GM12865 (cell line): ENCODE data around the gene MLLT10.
"Not testable (repeated sequence)": the region's sequence is repeated elsewhere in the genome, so short reads cannot be mapped to it uniquely, and the experiment has no call there.

Experiments
- DNase-seq: peaks from one replicate; pipeline ENCODE4 v3.0.0; 2010; ENCODE audit warnings: low read depth
- H3K4me3 ChIP-seq: 2 replicates; pipeline ENCODE4 v1.5.1; 2011; ENCODE audit warnings: mild to moderate bottlenecking, low read depth, low read length, control low read depth
- TF ChIP-seq, protein P1 (sequence below): IDR thresholded peaks from 2 replicates; pipeline ENCODE4 v1.5.1; 2011; ENCODE audit warnings: low read length, control low read depth, low read depth, inconsistent platforms; ENCODE audit not compliant: insufficient read depth; ENCODE audit errors: missing control alignments

MLLT10 gene

DNA sequence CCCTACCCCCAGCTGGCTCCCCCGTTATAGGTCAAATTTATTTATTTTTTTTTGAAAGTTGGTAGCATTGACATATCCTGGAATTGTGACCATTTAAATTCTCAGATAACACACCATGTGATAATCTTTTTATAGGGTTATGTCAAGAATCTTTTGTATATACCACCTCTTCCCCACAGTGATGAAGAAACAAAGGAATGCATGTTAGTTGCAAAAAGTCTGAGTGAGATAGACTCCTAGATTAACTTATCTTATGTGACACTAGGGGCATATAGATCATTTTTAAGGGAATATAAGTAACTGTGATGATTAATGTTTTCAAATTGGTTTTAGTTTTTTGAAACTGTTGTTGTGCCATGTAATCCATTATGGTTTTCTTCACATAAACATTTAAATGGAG, 68.3 kb downstream of the MLLT10 start:
- no peak overlapping the region for H3K4me3 ChIP-seq
- no peak for DNase-seq
- TF ChIP-seq, protein P1, sequence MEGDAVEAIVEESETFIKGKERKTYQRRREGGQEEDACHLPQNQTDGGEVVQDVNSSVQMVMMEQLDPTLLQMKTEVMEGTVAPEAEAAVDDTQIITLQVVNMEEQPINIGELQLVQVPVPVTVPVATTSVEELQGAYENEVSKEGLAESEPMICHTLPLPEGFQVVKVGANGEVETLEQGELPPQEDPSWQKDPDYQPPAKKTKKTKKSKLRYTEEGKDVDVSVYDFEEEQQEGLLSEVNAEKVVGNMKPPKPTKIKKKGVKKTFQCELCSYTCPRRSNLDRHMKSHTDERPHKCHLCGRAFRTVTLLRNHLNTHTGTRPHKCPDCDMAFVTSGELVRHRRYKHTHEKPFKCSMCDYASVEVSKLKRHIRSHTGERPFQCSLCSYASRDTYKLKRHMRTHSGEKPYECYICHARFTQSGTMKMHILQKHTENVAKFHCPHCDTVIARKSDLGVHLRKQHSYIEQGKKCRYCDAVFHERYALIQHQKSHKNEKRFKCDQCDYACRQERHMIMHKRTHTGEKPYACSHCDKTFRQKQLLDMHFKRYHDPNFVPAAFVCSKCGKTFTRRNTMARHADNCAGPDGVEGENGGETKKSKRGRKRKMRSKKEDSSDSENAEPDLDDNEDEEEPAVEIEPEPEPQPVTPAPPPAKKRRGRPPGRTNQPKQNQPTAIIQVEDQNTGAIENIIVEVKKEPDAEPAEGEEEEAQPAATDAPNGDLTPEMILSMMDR, result no peak

DNA sequence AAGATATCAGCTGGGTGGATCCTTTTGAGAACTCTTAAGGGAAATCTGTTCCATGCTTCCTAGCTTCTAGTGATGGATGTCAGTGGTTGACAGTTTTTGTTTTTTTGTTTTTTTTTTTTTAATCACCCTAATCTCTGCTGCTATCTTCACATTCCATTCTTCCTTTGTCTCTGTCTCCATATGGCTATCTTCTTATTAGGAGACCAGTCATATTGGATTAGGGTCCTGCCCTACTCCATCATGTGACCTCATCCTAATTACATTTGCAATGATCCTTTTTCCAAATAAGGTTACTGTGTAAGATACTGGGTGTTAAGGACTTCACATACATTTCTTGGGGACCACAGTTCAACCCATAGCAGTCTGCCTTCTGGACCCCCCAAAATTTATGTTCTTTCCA, 69.7 kb downstream of the MLLT10 start:
- TF ChIP-seq, protein P1, result no peak
- DNase-seq, result no peak
- H3K4me3 ChIP-seq, result no peak overlapping the region

DNA sequence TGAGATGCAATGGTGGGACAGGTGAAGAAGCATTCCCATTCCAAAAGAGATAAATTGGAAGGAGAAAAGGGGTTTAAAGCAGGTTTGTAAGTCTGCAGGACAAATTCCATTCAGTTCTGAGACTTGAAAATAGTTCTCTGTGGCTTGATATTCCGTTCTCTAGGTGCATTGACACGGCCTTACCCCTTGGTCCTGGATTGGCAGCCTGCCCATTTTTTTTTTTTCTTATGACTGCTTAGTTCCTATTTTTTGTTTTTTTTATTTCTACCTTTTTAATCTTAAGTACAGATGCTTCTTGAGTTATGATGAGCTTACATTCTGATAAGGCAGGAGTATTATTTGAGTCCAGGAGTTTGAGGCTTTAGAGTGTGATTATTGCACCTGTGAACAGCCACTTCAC, 70.6 kb downstream of the MLLT10 start:
- no peak overlapping the region for H3K4me3 ChIP-seq
- TF ChIP-seq, protein P1, result no peak
- DNase-seq, result no peak

DNA sequence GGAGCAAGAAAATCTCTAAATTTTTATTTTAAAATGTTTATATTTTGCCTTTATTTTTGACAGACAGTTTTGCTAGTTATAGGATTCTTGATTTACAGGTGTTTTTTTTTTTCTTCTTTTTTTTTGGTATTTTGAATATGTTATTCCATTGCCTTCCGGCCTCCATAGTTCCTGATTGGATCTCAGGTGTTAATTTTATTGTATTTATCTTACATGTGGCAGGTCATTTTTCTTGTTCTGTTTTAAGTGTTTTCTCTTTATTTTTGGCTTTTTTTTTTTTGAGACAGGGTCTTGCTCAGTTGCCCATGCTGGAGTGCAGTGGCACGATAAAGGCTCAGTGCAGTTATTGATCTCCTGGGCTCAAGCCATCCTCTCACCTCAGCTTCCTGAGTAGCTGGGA, 73.9 kb downstream of the MLLT10 start:
- TF ChIP-seq, protein P1, result no peak
- no peak overlapping the region for H3K4me3 ChIP-seq
- no peak for DNase-seq

DNA sequence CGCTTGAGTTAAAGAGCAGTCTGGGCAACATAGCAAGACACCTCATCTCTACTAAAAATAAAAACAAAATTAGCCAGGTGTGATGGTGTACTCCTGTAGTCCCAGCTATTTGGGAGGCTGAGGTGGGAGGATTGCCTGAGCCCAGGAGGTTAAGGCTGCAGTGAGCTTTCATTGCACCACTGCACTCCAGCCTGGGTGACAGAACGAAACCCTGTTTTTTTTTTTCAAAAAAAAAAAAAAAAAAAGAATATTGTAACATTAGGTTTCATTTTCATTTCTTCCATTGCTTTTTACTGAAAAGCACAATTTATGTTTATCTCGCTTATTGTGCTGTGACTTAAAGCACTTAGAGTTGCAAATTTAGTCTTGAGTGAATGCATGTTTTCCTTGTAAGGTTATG, 80.0 kb downstream of the MLLT10 start:
- DNase-seq, result no peak
- TF ChIP-seq, protein P1, result no peak
- H3K4me3 ChIP-seq, result no peak overlapping the region

DNA sequence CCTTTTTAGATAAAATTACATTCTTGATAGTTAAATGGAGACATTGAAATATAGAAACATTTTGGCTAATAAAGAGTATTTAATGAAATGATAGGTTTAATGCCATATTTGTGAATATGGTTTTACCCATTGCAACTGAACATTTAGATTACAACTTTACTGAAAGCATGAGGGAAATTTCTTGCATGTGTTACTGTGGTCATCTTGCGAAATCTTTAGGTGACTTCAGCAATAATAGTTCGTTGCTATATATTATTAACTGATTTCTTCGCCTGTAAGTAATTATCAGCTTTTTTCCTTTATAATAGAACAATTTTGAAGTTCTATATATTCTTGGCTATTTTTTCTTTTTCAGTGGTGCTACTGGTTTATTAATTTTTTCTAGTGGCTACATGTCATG, 83.2 kb downstream of the MLLT10 start:
- TF ChIP-seq, protein P1, result no peak
- no peak overlapping the region for H3K4me3 ChIP-seq
- DNase-seq, result no peak

DNA sequence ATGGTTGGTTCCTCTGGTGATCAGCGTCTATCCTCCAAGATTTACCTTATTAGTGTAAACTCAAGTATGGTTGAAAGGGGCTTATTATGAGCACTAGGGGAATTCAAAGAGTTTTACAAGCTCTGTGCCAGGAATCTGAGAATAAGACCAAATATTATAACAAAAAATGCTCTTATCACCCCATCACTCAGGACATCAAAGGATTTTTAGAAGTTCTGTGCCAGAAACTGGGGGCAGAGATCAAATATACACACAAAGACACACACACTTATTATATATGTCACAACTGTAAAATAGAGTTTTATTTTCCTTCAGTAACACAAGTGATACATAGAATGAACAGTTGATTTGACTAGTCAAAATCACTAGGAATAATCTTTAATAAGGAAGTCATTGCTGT, 89.3 kb downstream of the MLLT10 start:
- TF ChIP-seq, protein P1, result no peak
- no peak for DNase-seq
- H3K4me3 ChIP-seq, result no peak overlapping the region

DNA sequence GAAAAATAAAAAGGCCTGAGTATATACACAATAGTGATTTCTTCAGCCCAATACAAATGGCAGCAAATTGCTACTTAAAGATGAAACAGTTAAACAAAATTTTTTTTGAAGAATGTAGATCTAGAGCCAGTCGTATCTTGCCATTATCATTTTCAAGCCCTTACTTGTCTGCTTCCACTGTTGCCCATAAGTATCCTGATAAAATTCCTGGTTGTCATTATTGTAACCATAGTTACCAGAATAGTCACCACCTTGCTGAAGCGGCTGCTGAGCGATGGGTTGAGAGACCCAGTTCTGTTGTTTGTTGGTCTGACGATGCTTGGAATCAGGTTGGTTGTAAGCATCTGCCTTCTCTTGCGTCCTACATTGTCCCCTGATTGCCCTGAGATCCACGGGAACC, 90.4 kb downstream of the MLLT10 start:
- DNase-seq, H3K4me3 ChIP-seq: not testable (repeated sequence)
